Thyroid gland (tissue), 4 donors: ENCODE results near the gene ABLIM1.

Experiments used
- POLR2A ChIP-seq, 2 donors: fragments of 450-650 bp; IDR thresholded peaks; one replicate each; pipeline ENCODE4 v1.6.1; 2017; ENCODE audit warnings: antibody characterized with exemption in 2 of 2, mild to moderate bottlenecking in 2 of 2, moderate library complexity in 1 of 2
- TF ChIP-seq, protein P1 (sequence below), 6 experiments: fragments of 200-600 bp in 3 of 6; fragments of 450-650 bp in 3 of 6; sonication (generic) in 3 of 6; IDR thresholded peaks; one replicate each; pipeline ENCODE4 v1.5.1; 2016 to 2019; ENCODE audit warnings: antibody characterized with exemption in 6 of 6, mild to moderate bottlenecking in 2 of 6, inconsistent platforms in 1 of 6, moderate library complexity in 1 of 6

DNA sequence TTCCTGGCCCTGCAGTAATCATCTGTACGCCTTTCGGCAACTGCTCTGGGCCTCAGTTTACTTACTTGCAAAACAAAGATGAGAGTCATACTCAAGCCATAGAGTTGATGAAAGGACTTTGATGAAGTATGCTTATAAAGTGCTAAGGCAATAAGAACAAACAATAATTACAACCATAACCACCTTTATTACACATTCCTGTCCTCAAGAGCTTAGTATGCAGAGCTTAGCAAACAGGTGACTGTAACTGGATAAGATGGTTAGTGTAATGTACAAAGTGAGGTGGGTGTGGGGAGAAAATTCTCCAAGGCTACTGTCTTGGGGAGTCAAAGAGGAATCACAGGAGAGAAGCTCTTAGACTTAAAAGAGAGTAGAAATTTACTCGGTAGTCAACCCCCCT lies 136.8 kb downstream of the ABLIM1 start:
- TF ChIP-seq, protein P1, sequence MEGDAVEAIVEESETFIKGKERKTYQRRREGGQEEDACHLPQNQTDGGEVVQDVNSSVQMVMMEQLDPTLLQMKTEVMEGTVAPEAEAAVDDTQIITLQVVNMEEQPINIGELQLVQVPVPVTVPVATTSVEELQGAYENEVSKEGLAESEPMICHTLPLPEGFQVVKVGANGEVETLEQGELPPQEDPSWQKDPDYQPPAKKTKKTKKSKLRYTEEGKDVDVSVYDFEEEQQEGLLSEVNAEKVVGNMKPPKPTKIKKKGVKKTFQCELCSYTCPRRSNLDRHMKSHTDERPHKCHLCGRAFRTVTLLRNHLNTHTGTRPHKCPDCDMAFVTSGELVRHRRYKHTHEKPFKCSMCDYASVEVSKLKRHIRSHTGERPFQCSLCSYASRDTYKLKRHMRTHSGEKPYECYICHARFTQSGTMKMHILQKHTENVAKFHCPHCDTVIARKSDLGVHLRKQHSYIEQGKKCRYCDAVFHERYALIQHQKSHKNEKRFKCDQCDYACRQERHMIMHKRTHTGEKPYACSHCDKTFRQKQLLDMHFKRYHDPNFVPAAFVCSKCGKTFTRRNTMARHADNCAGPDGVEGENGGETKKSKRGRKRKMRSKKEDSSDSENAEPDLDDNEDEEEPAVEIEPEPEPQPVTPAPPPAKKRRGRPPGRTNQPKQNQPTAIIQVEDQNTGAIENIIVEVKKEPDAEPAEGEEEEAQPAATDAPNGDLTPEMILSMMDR (IDR thresholded peaks at IDR 0.05): no peak
- no peak for TF ChIP-seq POLR2A (IDR thresholded peaks at IDR 0.05)
